B cell (primary cell): ENCODE data around the gene ZNF141. TPM values are rescaled to one million over a fixed set of nuclear protein-coding genes. Genes with fewer than 3 reads are reported as not detected.
"Not testable (repeated sequence)": the region's sequence is repeated elsewhere in the genome, so short reads cannot be mapped to it uniquely, and the experiment has no call there.

Source experiments
- ATAC-seq: fragments of 200-7000 bp; cut with Tn5 transposase; one replicate; pipeline ENCODE4 v1.10.0; 2021; ENCODE audit warnings: low read depth, mild to moderate bottlenecking, moderate number of reproducible peaks, moderate library complexity
- CTCF ChIA-PET: fragments of 350-600 bp; sonication (Branson Sonifier 250); formaldehyde crosslinking; loops from one replicate; lab custom pipeline; 2021; ENCODE audit warnings: antibody characterized with exemption, inconsistent platforms; lab: Charles Lee
- POLR2A ChIA-PET: fragments of 350-600 bp; sonication (Branson Sonifier 250); formaldehyde crosslinking; loops from one replicate; lab custom pipeline; 2021; ENCODE audit warnings: antibody characterized with exemption; lab: Charles Lee
- DNase-seq: peaks from one replicate; pipeline ENCODE4 v3.0.0; 2013
- H2AFZ ChIP-seq: 2 replicates; pipeline ENCODE4 v1.6.1; 2012; ENCODE audit warnings: mild to moderate bottlenecking, low read depth, low read length; ENCODE audit not compliant: insufficient read depth, poor library complexity, severe bottlenecking
- H3K27ac ChIP-seq, 2 donors: 1 replicate in 1 of 2; 2 replicates in 1 of 2; pipeline ENCODE4 v1.5.1; 2012 to 2013; ENCODE audit warnings: low read length in 2 of 2, mild to moderate bottlenecking in 2 of 2, moderate library complexity in 1 of 2
- H3K27me3 ChIP-seq, 4 experiments: fragments of 200-600 bp in 1 of 4; sonication (generic) in 1 of 4; replicated peaks in 1 of 4; 1 replicate in 2 of 4; 2 replicates in 2 of 4; pipeline versions ENCODE4 v1.6.1 to v1.7.0; 2013 to 2016; ENCODE audit warnings: low read length in 3 of 4, mild to moderate bottlenecking in 2 of 4, mixed read lengths in 1 of 4, moderate library complexity in 1 of 4; ENCODE audit not compliant: insufficient read depth in 4 of 4, control insufficient read depth in 3 of 4; ENCODE audit errors: control extremely low read depth in 1 of 4
- H3K36me3 ChIP-seq, 2 experiments: replicated peaks in 1 of 2; 1 replicate in 1 of 2; 2 replicates in 1 of 2; pipeline versions ENCODE4 v1.6.1 to v1.7.1; 2013; ENCODE audit warnings: low read length in 1 of 2; ENCODE audit not compliant: insufficient read depth in 2 of 2, control insufficient read depth in 1 of 2; ENCODE audit errors: control extremely low read depth in 1 of 2, extremely low read depth in 1 of 2
- H3K4me1 ChIP-seq, 2 donors: fragments of 200-600 bp in 1 of 2; sonication (generic) in 1 of 2; 1 replicate in 1 of 2; 2 replicates in 1 of 2; pipeline versions ENCODE4 v1.5.1 to v1.6.1; 2013 to 2017; ENCODE audit warnings: low read length in 2 of 2; ENCODE audit not compliant: control insufficient read depth in 2 of 2, insufficient read depth in 2 of 2
- H3K4me2 ChIP-seq: replicated peaks from 2 replicates; pipeline ENCODE3; 2012; ENCODE audit warnings: mild to moderate bottlenecking, low read depth, low read length; ENCODE audit not compliant: poor library complexity, severe bottlenecking
- H3K4me3 ChIP-seq, 5 experiments: fragments of 200-600 bp in 1 of 5; sonication (generic) in 1 of 5; 1 replicate in 3 of 5; 2 replicates in 2 of 5; pipeline versions ENCODE4 v1.5.1 to v1.7.0; 2011 to 2016; ENCODE audit warnings: low read length in 4 of 5, mild to moderate bottlenecking in 4 of 5, low read depth in 2 of 5, control low read depth in 1 of 5, moderate library complexity in 1 of 5; ENCODE audit not compliant: insufficient read depth in 1 of 5; ENCODE audit errors: control extremely low read depth in 1 of 5, extremely low read depth in 1 of 5
- H3K79me2 ChIP-seq: fragments of 200-600 bp; sonication (generic); one replicate; pipeline ENCODE4 v1.6.0; 2016; ENCODE audit warnings: low read length; ENCODE audit not compliant: control insufficient read depth, insufficient read depth
- H3K9ac ChIP-seq: fragments of 200-600 bp; sonication (generic); 2 replicates; pipeline ENCODE4 v1.6.1; 2017; ENCODE audit warnings: mild to moderate bottlenecking, low read length, moderate library complexity
- H3K9me3 ChIP-seq, 3 donors: one replicate each; pipeline versions ENCODE4 v1.6.1 to v1.7.1; 2013; ENCODE audit warnings: low read length in 2 of 3; ENCODE audit not compliant: control insufficient read depth in 2 of 3, insufficient read depth in 1 of 3; ENCODE audit errors: control extremely low read depth in 1 of 3
- H4K20me1 ChIP-seq: 2 replicates; pipeline ENCODE4 v1.6.0; 2012; ENCODE audit warnings: mild to moderate bottlenecking, low read length; ENCODE audit not compliant: insufficient read depth, control insufficient read depth, poor library complexity, severe bottlenecking
- H3K27ac Mint-ChIP-seq: one replicate; pipeline ENCODE4 v1.8.0; 2021; ENCODE audit warnings: mixed read lengths
- H3K27me3 Mint-ChIP-seq: one replicate; pipeline ENCODE4 v1.8.0; 2021; ENCODE audit warnings: mixed read lengths
- H3K4me1 Mint-ChIP-seq: one replicate; pipeline ENCODE4 v1.8.0; 2021; ENCODE audit warnings: mixed read lengths
- H3K4me3 Mint-ChIP-seq: one replicate; pipeline ENCODE4 v1.8.0; 2021; ENCODE audit warnings: mixed read lengths
- H3K9me3 Mint-ChIP-seq: one replicate; pipeline ENCODE4 v1.8.0; 2022; ENCODE audit warnings: mixed read lengths; ENCODE audit not compliant: insufficient read depth
- EZH2 ChIP-seq: IDR thresholded peaks from 2 replicates; pipeline ENCODE4 v1.6.1; 2012; ENCODE audit warnings: borderline replicate concordance, low read depth, mild to moderate bottlenecking, moderate library complexity, low read length; ENCODE audit not compliant: insufficient read depth, poor library complexity, severe bottlenecking
- WGBS: methylation state at CpG from one replicate; pipeline ENCODE4 v1.1.5; 2013; ENCODE audit warnings: missing lambda C conversion rate; ENCODE audit not compliant: insufficient coverage; 5-methylcytosine and 5-hydroxymethylcytosine counted together
- intact Hi-C: fragments of 100-400 bp; cut with micrococcal nuclease; formaldehyde crosslinking; loops from one replicate; pipeline ENCODE4 v1.10.0; 2022
- polyA plus RNA-seq: library from polyadenylated mRNA; depleted of rRNA; stranded (reverse); fragments of >200 nt; gene quantifications from 2 replicates; pipeline ENCODE4 v1.2.3, GENCODE V29; 2012
- total RNA-seq, 2 donors: library from RNA; stranded (reverse); fragments of 120-200 nt in 1 of 2; gene quantifications; 1 replicate in 1 of 2; 2 replicates in 1 of 2; pipeline versions ENCODE4 v1.2.3 to v1.2.4, GENCODE V29; 2013 to 2022
- TF ChIP-seq, protein P1 (sequence below): fragments of 200-600 bp; IDR thresholded peaks from one replicate; pipeline ENCODE4 v1.8.0; 2022; ENCODE audit warnings: antibody characterized with exemption, mild to moderate bottlenecking

The ZNF141 gene
- total and polyA plus RNA-seq, 2 donors (not counting 1 experiment from before 2014, with no cell fraction given) = 8.0 to 68.1 TPM

DNA sequence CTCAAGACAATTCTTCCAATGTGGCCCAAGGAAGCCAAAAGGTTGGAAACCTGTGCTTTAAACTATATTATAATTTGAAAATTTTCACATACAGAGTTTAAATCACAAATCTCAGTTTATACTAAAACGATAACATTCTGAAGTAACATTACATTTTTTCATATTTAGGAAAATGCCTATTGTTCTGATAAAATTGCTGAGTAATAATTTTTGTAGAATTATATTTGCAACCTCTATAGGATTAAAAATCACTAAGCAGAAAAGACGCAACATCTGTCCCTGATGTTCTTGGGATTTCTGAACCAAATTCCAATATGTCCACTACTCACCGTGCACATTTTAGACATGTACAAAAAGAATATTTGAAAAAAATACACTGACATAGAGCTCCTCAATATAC is 42.9 kb upstream of the ZNF141 start:
- ATAC-seq (no peak), DNase-seq (no peak)
- Histone ChIP-seq H3K9me3 (peaks cover 2 to 22% (median 3%) of the 10 kb centered on the region in 3 donors), H3K36me3 (no peaks in the 10 kb centered on the region), H3K9ac (no peak overlapping the region), H2AFZ (no peak overlapping the region), H3K4me1 (no peaks in the 10 kb centered on the region), H3K79me2 (no peaks in the 10 kb centered on the region), H3K27me3 (no peaks in the 10 kb centered on the region), H4K20me1 (no peaks in the 10 kb centered on the region), H3K4me3 (no peak overlapping the region), H3K4me2 (no peak overlapping the region), H3K27ac (no peak overlapping the region)
- 100% methylated on average over 1 of the region's 3 CpGs for WGBS
- H3K9me3 Mint-ChIP-seq = peaks cover 4% of the 10 kb centered on the region
- intact Hi-C loops = no loop called here
- TF ChIP-seq, protein P1, sequence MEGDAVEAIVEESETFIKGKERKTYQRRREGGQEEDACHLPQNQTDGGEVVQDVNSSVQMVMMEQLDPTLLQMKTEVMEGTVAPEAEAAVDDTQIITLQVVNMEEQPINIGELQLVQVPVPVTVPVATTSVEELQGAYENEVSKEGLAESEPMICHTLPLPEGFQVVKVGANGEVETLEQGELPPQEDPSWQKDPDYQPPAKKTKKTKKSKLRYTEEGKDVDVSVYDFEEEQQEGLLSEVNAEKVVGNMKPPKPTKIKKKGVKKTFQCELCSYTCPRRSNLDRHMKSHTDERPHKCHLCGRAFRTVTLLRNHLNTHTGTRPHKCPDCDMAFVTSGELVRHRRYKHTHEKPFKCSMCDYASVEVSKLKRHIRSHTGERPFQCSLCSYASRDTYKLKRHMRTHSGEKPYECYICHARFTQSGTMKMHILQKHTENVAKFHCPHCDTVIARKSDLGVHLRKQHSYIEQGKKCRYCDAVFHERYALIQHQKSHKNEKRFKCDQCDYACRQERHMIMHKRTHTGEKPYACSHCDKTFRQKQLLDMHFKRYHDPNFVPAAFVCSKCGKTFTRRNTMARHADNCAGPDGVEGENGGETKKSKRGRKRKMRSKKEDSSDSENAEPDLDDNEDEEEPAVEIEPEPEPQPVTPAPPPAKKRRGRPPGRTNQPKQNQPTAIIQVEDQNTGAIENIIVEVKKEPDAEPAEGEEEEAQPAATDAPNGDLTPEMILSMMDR = no peak
- no peak for TF ChIP-seq EZH2
- no peaks in the 10 kb centered on the region for H3K4me1 Mint-ChIP-seq
- ChIA-PET POLR2A (no interaction called here), CTCF (interaction anchor here (1.8 kb wide), 1 partner anchor 9 kb away, joined by 4 read pairs; no protein-coding TSS in a partner anchor)
- no peak overlapping the region for H3K27ac Mint-ChIP-seq
- no peaks in the 10 kb centered on the region for H3K27me3 Mint-ChIP-seq
- no peak overlapping the region for H3K4me3 Mint-ChIP-seq

GRCh38 chr4:302381-302780 is 35.2 kb upstream of the ZNF141 start:
- Mint-ChIP-seq H3K27ac (no peak overlapping the region), H3K4me3 (no peak overlapping the region), H3K27me3 (peaks cover 8% of the 10 kb centered on the region), H3K4me1 (peaks cover 19% of the 10 kb centered on the region), H3K9me3 (peaks cover 18% of the 10 kb centered on the region)
- no peak for ATAC-seq
- Histone ChIP-seq H3K27ac (no peak overlapping the region), H3K27me3 (no peaks in the 10 kb centered on the region), H3K36me3 (no peaks in the 10 kb centered on the region), H3K4me1 (peaks cover 9 to 13% of the 10 kb centered on the region in 2 donors), H4K20me1 (no peaks in the 10 kb centered on the region), H3K79me2 (no peaks in the 10 kb centered on the region), H3K9me3 (peaks cover 5 to 54% (median 46%) of the 10 kb centered on the region in 3 donors), H3K4me2 (no peak overlapping the region), H3K9ac (no peak overlapping the region), H2AFZ (no peak overlapping the region), H3K4me3 (no peak overlapping the region)
- intact Hi-C loops = no loop called here
- 80% methylated on average over 1 of the region's 4 CpGs for WGBS
- CTCF ChIA-PET = no interaction called here
- DNase-seq = no peak
- no peak for TF ChIP-seq EZH2
- TF ChIP-seq, protein P1 = no peak
- POLR2A ChIA-PET = no interaction called here

DNA sequence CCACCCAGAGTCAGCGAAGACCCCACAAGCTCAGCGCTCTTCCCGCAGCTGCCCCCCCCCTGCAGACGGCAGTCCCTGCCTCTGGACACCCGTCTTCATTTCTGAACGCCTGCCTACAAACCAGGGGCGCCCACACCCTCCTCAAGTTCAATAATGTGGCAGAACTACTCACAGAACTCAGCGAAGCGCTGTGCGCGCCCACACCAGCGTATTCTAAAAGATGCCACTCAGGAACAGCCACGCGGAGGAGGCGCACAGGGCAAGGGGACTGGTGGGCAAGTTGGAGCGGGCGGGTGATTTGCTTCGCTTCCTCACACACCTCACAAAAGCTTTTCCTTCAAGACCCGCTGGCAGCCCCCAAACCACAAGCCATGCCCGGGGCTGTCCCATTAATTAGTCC is 33.1 kb upstream of the ZNF141 start:
- H3K27ac Mint-ChIP-seq, ATAC-seq, H3K9ac ChIP-seq, H2AFZ ChIP-seq, H3K36me3 ChIP-seq, H3K4me3 Mint-ChIP-seq, H3K27ac ChIP-seq, H3K27me3 Mint-ChIP-seq, CTCF ChIA-PET, H3K4me2 ChIP-seq, H3K27me3 ChIP-seq, H4K20me1 ChIP-seq, POLR2A ChIA-PET, DNase-seq, H3K79me2 ChIP-seq, intact Hi-C loops: not testable (repeated sequence)
- 30% methylated on average over 9 of the region's 20 CpGs for WGBS
- peaks cover 12 to 19% of the 10 kb centered on the region in 2 donors for H3K4me1 ChIP-seq
- Mint-ChIP-seq H3K4me1 (peaks cover 23% of the 10 kb centered on the region), H3K9me3 (peaks cover 16% of the 10 kb centered on the region)
- peak overlapping the region in 1 of 5 experiments; percentile 39 for H3K4me3 ChIP-seq
- H3K9me3 ChIP-seq = peaks cover 7 to 66% (median 63%) of the 10 kb centered on the region in 3 donors
